Limb (tissue), 2 donors: Measurements from ENCODE around the gene DGKG.

ENCODE experiments used
- DNase-seq, 2 donors: peaks; one replicate each; pipeline ENCODE4 v3.0.0-alpha.2; 2016; ENCODE audit errors: extremely low spot score in 2 of 2

Gene DGKG

DNA sequence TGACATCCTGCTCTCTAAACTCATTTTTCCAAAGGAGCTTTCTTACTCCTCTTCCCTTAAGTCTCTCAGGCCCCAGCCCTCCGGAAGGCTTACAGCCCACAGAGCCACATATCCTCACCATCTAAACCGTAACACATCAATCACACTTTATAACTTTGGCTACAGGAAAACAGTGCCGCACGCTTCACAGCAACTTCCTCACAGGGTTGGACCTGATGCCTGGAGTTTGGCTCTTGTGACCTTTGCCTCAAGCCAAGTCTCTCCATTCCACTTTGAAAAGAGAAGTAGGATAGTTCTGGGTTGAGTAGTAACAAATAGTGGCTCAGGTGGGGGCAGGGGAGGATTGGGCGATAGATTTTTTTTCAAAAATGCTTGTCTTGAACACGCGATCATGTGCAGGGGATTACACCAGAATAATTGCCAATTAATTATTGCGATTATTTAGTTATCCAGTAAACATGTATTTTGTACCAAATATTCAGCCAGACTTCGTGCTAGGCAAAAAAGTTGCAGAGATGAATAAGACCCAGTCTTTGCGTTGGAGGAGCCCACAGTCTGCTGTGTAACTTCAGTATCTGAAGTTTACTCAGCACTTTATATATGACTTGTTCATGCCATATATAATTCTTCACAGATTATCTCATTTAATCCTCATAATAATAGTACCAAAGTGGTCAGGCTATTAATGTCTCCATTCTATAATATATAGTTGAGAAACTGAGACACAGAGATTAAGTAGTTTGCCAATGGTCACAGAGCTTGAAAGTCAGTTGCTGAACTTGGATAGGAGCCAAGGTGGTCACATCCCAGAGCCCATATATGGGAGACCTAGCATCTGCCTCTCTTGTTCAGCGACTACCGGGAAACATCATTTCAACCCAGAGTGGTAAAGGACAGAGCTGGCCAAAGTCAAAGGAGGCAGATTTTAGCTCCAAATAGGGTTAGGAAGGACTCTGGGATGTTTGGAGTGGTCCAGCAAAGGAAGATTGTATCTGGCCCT lies 250.8 kb downstream of the DGKG start:
- no peak for DNase-seq

DNA sequence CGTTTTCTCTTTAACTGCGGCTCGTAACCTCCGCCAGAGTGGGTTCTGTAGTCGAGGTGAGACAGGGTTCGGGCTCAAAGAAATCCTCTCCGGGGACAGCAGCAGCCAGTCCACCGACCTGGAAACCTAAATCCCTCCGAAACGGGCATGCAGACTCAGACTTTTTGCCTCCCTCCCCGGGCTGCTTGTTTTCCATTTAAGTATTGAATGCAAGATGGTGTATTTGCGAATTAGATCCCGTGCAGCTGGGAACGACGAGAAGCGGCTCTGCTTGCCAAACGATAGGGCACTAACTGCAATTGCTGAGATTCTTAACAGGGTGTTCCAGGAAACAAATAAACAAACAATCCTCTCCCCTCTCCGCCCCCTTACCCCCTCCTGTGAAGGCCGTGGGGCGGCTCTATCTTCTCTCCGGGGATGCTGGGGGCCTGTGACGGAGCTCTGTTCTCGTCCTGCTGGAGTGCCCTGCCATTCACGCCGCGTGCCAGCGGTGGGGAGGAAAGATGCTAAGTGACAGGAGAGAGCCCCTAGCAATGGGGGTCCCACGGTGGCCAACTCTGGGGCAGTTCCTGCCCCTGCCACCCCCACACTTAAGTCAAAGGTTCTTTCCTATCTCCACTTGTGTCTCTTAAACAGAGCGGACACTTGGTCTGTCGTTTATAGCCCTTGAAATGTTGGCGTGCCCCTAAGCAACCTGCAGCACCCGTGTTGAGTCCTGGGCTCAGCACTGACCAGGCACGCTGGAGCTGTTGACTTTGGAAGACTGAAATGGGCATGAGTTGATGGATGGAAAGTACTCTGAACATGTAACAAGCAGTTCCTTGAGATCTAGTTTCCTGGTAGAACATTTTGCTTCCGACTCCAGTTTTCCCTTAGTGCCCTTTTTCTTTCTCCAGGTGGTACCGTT lies 251.9 kb downstream of the DGKG start:
- DNase-seq, result peak; percentile 51 to 57

DNA sequence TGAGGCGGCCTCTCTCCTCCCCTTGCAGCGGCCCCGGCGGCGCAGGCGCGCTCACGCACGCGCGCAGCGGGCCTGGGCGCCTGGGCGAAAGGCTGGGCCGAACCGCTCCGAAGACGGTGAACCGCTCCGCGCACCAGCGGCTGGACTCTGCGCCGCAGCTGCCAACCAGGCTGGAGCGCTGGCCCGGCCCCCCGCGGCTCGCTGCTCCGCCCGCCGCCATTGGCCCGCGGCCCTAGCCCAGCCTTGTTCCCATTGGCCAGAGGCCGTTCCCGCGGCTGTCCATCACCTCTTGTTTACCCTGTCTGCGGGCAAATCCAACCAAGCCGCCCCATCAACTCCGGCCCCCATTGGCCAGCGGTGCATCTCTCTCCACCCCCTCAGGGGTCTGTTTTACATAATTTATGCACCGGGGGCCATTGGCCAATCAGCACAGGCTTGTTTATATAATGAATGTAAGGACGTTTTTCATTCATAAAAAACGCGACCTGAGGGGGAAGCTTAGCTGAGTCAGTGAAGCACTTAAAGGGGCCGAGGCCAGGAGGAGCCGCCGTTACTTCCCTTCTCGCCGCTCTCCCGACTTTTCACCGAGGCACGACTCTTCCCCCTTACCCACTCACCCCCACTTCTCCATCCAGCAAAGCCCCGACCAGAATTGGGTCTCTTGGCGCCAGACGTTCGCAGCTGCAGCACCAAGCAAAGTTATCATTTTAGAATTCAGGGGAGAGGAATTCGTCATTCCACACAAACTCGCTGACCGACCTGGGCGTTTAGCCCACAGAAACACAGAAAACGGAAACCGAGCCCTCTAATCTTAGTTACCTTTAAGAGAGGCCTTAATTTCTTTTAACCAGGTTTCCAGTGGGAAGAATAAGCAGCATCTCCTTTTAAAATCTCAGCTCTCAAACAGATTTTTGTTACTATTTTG lies 252.8 kb downstream of the DGKG start, which contains the start of gene ETV5:
ETV5 (minus strand) TSS at position 149 of the 925 bp plus-strand sequence. CDS start 3,221 bp downstream, outside the sequence.
- DNase-seq, result peak; percentile 98 to 99

DNA sequence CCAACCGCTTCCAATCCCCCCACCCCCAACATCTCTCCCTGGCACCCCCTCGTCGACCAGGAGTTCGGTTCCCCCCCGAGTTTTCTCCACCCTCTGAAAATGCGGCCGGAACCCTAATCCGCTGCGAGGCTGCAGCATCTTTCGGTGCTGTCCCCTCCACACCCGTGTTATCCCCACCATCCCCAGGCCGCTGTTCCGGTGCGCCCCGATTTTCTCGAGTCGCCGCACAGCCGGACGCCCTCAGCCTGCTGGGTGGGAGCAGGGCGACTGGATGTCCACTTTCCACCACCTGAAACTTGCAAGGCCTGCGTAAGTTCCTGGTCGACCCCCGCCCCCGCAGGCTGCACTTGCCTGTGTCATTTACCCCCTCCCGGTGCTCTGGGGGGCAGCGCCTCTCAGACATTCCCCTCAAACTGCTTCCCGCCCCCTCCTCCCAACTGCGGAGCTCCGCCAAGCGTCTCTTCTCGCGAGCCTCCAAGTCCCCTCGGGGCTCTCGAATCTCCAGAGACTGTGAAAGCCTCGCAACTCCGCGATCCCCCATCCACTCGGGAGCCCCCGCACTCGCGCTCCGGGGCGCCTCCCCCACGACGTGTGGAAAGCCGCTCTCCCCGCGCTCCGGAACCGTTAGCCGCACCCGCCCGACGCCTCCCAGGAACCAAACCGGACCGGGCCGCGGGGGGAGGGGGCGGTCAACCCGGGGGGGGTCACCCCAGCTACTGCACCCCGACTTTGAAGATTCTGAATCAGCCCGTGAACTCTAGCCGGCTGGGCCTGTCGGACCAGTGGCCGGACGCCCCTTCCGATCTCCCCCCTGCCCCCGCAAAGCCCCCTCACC lies 253.7 kb downstream of the DGKG start:
- DNase-seq, result peak; percentile 46 to 85

DNA sequence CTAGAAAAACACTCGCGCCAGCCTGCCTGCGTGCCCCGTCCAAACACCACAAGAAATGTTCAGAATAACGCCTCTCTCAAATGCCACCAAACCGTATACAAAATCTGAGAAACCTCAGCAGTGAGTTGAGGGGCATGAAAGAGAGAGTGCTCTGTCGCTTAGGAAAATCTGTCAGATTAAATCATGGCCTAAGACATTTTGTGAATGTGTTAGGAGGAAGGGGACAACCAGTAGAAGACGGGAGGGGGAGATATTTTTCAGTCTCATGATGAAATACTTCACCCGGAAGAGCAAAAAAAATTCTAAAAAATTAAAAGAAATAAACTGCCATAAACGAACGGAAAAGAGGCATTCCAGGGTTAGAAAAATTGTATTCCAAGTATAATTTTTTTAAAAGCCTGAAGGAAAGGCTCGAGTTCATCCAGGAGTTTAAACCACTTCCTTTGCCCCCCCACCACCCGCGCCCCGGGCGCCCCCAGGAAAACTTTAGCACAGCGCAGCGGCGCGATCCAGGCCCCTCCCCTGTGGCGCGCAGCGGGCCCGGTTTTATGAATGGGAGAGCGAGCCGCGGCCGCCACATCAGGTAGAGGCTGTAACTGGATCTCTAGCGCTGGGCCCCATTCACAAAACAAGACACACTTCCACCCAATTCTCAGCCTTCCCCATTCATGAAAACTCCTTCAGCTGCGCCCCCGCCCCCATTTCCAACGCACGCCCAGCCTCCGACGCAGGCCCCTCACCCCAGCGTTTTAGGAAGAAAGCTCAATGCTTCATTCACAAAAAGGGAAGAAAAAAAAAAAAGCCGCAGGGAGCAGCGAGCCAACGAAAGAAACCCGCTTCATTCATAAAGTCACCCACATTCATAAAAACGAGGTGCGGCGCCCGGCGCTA lies 254.6 kb downstream of the DGKG start:
- peak; percentile 83 to 87 for DNase-seq

DNA sequence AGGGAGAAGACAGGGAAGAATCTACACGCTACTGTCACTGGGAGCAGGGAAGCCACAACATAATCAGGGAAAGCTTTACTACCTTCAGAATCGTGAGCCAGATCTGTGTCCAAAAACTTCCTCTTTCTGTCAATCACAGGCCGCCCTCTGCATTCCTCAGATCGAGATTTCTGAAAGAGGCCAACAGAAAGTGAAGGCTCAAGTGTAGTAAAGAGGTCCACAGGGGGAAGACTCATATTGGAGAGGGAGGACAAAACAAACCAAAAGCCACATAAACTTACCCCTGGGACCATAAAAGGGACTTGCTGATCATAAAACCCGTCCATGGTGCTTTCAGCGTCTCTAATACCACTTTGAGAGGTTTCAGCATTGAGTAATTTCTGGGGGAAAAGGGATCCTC lies 256.5 kb downstream of the DGKG start:
- DNase-seq, result no peak

DNA sequence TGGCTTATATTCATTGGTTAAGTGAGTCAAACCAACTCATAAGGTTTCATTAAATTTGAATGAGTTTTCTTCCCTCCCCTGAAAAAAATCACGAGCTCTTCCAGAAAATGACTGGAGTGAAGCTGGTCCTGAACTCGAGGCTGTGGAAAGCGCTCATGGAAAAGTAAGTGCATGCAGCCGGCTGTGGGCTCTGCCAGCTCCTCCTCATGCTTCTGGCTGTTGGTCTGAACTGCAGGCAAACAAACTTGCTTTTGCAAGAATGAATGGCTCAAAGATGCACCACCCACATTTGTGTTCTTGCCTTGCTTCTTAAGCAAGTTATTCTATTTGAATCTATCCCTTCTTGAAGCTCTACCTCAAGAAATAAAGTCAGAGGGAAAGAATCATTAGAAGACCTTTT lies 259.3 kb downstream of the DGKG start:
- no peak for DNase-seq

DNA sequence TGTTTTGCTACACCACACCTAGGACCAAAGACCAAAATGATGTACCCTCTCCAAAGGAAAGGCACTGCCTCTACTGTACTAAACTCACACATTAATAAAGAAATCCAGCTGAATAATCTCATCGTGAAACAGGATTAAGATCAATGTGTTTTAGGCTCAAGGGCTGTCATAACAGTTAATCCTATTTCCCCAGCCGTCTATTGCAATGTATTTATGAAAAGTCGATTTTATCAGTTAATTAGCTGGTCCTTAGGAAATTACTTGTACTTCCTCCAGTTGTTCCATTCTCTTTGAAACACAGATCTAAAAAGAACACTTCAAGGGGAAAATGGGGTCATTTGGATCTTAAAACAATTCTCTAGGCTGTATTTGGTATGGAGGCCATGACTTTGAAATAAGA lies 261.6 kb downstream of the DGKG start:
- DNase-seq, result no peak

DNA sequence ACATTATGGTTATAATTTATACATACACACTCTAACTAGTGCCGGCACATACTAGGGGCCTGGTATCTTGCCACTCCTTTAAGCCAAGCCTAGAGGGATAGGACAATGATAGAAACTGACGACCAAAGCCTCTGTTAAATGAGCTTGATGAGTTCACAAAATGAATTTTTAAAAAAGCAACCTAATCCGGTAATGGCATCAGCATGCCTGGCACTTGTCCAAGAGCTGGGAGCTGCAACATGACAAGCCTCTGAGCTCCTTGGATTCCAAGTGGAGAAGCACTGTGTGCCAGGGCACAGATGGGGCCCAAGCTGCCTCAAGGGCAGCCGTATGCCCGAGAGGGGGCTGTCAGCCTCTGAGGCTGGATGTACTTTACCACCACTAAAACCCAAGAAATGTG lies 262.9 kb downstream of the DGKG start:
- peak; percentile 40 to 70 for DNase-seq

DNA sequence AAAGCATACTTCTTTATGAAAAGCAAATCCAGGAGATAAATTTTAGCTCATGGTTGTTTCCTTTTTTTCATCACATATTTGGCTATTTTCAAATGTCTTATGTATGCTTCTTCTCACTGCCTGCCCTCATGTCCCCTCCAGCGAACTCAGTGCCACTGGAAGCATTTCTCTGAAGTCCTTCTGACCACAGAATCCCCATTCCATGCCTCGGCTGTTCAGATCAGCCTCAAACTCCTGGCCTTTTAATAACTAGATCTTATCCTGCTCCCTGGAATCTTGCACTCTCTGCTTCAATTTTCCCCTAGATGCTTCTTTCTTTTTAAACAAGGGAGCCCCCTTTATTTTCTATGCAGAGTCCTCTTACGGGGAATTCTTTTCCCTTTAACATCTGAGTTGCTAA lies 263.3 kb downstream of the DGKG start:
- no peak for DNase-seq

DNA sequence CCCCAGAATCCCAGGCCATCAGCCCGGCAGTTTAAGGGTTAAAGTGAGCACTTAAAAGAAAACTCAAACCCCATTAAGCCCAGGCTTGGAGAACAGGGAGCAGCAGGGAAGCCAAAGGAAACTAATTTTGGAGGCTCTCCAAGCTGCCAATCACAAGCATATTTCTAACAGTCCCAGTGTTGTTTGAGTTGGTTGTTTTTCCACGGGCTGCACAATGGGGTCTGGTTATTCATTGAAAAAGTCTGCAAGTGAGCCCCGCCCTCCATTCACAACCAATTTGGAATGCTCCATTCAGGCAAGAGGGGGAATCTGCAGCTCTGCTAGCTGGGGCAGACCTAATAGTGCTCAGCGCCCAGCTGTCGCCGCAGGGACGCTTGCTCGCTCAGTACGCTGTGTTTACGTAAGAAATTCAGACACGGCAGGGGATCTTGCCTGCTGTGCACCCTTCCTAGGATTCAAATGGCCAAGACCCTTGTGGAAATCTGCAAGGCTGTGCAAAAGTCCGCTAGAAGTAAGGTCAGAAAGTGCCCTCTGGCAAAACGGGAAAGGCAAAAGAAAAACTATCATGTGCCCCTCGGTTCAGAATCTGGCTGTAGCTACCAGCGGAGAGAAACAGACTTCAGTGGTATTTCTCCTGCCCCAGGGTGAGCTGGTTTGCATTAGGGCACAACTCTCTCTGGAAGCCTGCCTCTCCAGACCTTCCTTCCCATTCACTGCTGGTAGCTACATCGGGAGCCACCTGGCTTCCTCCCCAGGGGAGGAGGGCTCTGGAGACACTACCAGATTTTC lies 264.2 kb downstream of the DGKG start:
- peak; percentile 85 to 92 for DNase-seq

DNA sequence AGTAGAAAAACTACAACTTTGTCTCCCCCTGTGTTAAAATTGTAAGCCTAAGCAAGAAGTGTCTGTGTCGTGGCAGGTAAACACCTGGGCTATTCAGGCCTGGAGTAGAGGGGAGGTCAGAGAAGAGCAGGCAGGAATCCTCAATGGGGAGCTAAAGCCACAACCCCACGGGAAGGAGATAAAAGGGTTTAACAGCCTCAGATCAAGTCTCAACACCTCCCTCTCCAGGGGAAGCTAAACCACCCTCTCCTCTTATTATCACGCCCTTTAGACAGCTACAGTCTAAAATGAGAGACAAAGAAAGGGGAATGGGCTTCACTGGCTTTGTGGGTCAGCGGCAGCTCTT lies 264.7 kb downstream of the DGKG start:
- no peak for DNase-seq
